D341Med (cell line): ENCODE results near the gene AQP2.

Source experiments
- DNase-seq: peaks from one replicate; pipeline ENCODE4 v3.0.0; 2012; ENCODE audit warnings: low spot score

Gene AQP2

DNA sequence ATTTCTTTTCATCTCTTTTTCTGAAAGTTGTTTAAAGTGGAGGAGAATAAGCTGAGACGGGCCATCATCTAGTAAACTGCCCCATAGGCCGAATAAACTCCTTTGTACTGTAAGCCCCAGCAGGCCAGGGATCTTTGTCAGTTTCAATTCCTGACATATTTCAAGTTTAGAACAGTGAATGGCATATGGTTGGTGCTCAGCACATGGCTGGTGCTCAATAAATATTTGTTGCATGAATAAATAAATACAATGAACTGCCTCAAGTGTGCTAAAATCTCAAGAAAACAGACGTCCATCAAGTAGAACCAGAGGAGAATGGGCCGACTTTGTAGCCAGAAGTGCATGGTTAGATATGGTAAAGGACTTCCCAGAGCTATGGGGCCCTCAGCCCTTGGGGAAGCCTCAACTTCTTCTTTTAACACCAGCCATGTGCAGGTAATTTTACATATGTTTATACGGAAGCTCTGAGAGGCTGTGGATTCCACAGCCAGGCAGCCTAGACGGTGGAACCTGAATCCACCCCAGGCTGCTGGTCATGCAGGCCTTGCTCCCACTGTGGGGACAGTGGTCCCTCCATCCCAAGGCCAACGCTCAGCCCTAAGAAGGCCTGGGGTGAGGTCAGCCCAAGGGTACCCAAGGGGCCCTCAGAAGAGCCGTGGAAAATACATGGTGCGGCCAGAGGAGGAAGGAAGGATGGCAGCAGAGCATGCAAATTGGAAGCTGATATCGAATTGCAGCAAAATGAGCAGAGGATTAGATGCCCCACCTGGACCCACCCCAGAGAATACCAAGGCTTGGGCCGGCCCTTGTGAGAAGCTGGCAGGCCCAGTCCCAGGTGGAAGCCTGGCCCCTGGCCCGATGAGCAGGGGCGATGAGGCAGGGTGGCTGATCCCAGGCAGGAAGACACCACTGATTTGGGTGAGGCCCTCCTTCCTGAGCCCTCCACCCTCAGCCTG, 8.7 kb upstream of the AQP2 start:
- DNase-seq = no peak

DNA sequence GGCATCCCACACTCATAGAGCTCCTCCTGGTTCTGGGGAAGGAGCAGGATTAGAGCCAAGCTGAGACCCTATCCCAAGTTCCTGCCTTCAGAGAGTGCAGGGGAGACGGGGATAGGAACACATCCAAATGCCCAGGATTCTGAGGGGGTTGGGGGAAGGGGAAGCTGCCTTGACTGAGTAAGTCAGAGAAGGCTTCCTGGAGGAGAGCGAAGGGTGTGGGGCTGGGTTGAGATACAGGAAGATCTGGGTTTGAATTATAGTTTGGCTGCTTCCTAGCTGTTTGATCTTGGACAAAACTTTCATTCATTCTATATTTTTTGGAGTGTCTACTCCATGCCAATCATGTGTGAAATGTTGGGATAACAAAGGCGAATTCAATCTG, 8.0 kb upstream of the AQP2 start:
- no peak for DNase-seq

DNA sequence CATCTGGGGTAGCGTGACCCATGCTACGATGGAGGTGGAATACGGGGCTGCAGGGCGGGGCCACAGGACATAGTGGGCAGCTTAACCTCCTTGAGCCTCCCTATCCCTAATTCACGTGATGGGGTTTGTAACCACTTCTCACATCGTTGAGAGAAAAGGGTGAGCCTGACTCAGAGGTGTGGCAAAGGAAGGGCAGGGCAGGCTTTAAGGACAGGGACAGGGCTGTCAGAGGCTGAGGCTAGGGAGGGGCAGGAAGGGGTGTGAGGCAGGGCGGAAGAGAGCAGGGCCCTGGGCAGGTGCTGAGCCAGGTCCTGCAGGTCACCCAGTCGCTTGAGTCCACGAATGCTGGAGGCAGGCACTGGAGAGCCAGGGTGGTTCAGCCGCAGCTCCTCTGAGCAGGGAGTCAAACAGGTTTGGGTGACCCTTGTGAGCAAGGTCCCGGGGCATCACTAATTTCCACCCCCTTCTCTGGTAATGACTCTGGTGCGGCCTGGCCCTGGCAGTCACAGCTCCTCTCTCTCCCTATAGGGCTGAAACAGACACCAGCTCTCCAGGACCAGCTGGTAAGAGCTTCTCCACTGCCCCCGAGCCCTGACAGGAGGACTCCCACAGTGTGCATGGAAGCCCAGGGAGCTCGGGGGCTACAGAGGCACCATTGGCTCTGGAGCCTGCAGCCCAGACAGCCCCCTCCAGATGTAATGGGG, 7.5 kb upstream of the AQP2 start:
- no peak for DNase-seq

DNA sequence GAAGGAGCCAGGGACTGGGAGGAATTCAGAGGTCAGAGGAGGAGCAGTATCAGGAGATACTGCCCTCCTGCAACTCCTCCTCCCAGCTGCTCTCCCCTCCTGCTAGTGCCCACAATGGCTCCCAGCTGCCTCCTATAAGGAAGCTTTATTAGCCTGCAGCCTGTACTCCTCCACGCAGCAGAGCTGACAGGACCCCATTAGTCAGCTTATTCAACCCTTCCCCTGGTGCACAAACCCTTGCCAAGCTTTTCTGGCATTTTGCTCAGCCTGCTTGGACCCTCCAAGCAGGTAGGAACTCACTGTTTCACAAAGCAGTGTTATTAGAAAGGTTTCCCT, 6.9 kb upstream of the AQP2 start:
- DNase-seq = no peak

DNA sequence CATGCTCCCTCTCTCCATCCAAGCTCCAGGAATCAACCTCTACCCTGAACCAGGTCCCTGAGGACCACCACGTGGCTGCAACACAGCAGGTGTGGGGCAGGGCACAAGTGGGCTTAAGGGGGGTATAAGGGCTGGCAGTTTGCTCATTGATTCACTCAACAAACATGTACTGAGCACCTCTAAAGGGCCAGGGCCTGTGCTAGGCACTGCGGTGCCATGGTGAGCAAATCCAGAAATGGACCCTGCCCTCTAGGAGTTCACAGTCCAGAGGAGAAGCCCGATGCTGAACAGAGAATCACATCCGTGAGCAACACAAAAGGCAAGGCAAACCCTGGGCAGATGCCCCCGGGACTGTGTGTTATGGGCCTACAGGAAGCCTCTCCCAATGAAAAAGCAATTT, 6.5 kb upstream of the AQP2 start:
- DNase-seq = no peak

DNA sequence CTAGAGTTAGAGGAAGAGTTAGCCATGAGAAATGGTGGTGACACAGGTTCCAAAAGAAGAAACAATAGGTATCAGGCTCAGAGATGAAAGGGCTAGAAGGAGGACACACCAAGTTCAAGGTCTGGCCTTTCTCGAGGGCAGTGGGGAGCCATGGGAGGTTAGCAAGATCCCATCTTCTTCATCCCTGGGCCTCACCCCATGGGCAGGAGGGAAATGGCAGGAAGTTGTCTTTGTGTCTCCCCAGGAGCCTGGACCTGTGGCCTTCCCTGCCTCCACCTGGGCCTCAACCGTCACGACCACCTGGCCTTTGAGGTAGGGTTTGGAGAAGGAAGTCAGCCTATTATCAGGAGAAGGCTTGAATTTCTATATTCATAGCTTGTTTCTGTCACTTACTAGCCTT, 5.8 kb upstream of the AQP2 start:
- no peak for DNase-seq

DNA sequence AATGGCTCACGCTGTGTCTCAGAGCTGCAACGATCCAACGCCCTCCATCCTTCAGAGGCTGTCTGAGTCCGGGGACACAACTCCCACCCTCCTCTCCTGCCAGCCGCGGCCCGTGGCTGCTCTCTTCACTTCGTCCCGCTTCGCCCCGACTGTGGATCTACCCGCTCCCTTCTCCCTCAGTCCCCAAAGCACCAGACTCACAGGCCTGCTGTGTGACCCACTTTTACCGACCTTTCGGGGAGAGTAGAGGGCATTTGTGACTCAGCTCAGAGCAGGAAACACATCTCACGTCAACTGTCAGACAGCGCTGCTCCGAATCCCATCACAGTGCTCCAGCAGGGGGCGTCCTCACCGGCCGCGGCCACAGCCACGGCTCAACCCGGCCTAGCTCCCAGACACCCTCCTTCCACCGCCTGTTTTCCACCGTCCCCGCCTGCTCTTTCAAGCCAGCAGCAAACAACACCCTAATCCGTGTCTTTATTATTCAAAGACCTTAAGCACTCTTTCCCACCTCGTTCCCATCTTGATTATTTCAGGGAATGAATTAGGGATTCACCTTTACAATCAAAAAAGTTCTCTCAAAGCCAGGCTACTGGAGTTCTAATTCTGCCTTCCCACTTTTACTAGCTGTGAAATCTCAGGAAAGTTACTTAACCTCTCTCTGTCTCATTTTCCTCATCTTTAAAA, 5.0 kb upstream of the AQP2 start:
- DNase-seq = peak; percentile 92

DNA sequence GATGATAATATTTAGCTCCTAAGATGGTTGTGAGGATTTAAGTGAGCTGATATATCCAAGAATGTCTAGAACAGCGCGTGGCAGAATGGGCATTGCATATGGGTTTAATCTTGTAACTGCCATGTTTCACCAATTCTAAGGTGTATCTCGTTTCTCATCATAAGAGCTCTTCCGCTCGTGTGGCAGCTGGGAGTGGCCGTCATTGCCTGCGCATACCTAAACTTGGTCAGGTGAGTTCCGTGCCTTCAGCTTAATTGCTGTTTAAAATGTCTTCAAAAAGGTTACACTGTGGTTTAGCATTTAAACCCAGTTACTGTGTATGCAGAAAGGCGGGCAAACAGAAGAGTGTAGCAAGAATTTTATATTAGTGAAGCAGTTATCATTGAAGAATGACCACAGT, 4.5 kb upstream of the AQP2 start:
- DNase-seq = no peak

DNA sequence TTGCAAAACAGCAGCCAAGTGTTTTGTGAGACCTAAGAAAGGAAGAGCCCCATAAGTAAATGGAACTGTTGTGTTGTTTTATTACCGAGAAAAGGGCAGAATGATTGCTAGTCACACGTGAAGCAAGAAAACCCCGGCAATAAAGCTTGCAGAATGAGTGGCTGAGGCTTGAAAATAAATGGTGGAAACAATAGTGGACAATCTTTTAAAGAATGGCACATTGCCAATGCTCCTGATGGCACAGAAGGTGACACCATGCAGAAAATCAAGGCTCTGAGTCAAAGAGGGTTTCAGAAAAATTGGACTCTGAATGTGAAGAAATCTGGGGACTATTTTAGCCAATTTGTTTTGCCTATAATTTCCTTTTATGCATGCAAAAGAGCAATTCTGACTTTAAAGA, 4.0 kb upstream of the AQP2 start:
- no peak for DNase-seq

DNA sequence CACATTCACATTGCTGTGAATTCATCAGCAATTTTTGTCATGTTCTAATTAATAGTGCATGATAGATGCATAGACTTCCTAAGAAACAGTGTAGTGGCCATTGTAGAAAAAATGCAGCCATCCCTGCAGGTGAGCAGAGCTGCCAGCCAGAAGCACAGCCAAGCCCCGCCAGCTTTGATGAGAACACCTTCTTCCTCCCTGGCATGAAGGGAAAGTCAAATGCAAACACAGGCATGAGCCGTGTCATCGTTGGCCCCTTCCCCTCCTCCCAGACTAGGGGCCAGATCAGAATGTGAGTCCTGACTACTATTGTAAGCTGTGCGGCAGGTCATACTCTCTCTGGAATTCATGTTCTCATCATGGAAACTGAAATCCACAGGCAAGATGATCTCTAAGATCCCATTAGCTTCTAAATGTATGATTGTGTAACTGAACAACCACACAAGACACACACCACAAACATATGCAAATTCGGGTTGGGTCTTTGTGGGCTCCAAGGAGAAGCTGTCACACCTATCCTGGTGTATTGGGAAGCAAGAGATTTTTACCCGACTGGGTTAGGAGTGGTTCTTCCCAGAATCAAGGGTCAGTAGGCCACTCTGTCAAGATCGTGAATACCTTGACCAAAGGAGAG, 2.8 kb upstream of the AQP2 start:
- no peak for DNase-seq

DNA sequence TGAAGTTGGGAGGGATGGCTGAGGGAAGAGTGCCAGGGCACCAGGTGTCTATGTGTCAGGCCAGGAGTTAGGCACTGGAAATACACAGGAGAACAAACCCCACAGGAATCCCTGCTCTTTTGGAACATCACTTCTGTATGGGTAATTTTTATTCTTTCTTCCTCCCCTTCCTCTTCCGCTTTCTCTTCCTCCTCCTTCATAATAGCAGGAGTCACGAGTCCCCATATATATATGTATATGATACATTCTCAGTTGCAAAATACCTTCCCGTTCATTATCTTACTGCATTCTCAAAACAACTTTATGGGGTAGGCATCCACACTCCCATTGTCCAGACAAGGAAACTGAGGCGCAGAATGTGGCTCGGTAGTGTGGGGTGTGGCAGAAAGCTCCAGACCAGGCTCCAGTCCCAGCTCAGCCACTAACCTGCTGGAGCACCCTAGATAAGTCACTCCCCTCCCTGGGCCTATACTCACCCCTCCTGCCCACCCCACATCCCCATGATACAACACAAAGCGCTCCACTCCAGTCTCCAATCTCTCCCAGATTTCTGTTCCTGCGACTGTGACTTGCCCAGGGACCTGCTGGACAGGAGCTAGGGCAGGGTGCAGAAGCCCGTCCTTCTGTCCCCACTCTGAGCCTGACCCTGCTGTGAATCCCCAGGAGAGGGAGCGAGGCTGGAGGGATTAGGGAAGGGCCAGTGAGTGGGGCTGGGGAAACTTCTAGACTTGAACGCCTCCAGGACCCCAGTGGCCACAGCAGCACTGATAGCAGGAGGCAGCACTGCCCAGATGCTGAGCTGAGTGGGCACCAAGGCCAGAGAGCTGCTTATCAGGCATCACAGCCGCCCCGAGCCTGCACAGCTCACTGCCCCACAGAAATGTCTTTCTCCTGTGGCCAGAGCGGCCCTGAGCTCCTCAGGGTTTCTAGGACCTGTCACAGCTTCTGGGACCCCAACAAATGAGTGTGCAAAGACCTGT, 1.4 kb upstream of the AQP2 start:
- no peak for DNase-seq

DNA sequence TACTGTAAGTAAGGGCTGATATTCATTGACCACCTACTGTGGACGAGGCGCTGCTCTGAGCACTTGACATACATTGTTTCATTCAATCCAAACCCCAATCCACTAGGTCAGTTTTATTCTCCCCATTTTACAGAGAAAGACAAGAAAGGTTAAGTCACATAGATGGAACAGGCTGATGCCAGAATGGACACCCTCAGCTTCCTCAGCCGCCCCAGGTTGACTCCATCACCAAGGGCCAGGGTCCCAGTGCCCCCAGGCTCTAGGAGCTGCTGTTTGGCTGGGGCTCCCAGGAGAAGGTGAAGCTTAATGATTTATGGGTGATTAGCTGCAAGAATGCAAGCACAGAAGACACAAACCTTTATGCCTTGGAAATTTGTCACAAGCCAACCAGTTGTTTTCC, 671 bp upstream of the AQP2 start:
- DNase-seq = no peak

DNA sequence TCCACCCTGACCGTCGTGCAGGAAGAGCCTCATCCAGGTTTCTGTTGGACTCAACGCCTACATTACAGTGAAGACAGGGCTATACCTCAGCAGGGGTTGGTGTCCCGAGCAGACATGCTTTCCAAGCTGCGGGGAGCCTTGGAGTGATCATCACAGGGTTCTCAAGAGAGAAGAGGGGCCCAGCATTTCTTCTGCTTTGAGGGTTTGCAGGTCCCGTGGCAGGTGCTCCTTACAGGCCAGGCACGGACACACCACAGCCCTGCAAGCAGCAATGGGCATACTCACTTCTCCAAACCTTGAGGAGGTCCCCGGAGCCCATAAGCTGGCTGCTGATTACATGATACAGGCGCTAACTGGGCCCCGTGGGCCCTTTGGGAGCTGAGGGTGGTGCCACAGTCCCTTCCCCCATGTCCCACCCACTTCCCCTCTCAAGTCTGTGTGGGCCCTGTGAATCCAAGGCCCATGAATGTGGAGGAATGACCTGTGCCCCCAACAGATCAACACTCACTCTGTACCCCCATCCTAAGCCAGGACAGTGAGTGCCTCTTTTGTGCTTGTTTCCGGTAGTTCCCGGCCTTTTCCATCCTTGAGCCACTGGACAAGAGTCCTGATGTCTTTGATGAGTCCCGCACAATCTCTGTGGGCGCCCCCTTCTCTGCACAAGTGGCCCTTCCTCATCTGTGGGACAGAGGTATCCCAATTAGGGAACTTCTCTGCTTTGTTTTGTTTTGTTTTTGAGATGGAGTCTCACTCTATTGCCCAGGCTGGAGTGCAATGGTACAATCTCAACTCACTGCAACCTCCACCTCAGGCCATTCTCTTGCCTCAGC, 1.1 kb downstream of the AQP2 start:
- no peak for DNase-seq

DNA sequence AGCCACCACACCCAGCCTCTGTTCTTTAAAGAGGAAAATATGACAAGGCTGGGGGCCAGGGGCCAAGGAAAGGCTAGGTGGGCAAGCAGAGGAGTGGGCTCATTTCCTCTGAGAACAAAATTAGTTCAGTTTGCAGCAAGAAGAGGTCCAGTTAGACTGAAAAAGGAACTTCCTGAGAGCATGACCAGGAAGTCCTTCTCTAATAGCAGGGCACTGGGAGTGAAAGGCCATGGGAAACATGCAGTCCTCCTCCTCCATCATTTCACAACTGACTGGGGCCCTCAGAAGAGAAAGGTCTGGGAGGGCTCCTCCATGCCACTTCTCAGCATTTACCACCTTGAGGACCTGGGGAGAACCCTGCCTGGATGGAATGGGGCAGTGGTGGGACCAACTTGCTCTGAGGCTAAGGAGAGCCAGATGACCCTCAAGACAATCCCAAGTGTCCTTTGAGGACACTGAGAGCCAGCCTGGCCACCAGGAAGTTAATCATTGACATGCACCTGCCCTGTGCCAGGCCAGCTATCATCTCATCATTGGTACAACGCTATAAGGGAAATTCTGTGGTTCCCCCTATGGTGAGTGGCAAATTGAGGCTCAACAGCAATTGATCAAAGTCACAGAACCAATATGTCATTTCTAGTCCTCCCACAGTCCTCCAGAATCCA, 2.0 kb downstream of the AQP2 start:
- DNase-seq = no peak

DNA sequence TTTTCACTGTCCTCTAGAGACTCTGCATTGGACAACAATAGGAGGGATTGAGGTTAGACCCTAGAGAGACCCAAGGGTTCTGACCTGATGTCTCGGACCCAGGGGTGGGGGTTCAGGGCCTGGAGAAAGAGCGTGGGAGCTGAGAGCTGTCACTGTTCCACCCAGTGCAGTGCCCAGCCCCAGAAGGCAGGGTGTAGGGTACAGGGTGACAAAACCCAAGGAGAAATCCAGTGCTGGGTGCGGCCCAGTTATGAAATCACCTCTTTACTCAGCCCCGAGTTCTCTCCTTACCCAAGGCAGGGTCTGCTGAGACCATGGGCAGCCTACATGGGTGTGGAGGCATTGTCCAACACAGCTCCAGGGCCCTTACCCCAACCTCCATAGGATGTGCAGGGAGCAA, 2.6 kb downstream of the AQP2 start:
- no peak for DNase-seq

DNA sequence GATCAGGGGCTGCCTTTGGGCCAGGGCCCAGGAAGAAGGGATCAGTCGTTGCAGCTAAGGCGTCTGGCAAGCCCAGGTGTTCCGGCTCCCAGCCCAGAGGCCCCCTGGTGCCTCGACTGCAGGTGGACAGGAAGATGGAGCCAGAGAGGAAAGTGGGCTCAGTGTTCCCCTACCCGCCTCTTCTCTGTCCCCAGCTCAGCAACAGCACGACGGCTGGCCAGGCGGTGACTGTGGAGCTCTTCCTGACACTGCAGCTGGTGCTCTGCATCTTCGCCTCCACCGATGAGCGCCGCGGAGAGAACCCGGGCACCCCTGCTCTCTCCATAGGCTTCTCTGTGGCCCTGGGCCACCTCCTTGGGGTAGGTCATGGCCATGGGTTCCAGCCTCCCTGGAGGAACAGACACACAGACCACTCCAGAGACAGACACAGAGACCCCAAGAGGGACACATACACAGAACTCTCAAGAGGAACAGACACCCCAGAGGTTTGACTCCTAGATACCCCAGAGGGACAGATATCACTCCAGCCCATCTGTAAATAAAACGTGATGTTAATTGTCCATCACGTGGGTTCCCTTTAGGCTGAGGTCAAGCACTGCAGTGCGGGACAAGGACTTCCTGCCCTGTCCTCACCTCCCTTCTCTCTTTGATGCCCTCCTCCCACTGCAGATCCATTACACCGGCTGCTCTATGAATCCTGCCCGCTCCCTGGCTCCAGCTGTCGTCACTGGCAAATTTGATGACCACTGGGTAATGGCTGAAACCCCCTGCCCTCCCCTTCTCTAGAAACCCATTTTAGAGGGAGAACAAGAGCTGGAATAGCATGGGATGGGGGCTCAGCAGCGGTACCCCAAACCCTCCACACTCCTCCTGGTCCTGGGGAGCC, 3.7 kb downstream of the AQP2 start:
- DNase-seq = no peak

DNA sequence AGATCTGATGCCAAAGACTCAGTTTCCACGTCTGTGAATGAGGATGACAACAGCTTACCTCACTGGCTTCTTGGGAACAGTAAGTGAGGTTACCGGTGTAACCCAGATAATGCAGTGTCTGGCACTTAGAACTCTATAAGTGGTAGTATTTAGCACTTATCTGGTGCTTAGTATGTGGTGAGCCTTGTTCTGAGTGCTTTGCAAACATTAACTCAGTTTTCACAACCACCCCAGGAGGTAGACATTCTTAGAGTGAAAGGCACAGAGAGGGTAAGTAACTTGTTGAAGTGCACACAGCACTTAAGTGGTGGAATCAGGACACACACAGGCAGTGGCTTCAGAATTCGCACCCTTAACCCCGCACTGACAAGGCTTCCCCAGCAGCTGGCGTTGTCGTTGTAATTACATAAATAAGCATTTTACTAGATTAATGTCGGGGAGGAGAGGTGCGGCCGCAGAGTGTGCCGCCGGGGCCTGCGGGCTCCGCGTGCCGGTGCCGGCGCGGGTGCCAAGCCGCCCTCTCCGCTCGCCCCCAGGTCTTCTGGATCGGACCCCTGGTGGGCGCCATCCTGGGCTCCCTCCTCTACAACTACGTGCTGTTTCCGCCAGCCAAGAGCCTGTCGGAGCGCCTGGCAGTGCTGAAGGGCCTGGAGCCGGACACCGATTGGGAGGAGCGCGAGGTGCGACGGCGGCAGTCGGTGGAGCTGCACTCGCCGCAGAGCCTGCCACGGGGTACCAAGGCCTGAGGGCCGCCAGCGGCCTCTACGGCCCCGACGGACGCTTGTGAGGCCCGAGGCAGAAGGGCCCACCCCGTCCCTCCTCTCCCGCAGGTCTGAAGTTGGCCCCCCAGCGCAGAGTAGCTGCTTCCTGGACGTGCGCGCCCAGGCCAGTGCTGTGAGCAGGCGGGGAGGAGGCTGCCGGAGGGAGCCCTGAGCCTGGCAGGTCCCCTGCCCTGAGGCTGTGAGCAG, 4.6 kb downstream of the AQP2 start:
- no peak for DNase-seq
